Right lobe of liver (tissue), 6 donors: Measurements from ENCODE around the gene PYGL. TPM values are rescaled to one million over a fixed set of nuclear protein-coding genes. Genes with fewer than 3 reads are reported as not detected.

Experiments used
- ATAC-seq, 4 donors: fragments of 200-7000 bp; cut with Tn5 transposase; one replicate each; pipeline ENCODE4 v1.9.1; 2020; ENCODE audit warnings: mild to moderate bottlenecking in 4 of 4, moderate library complexity in 4 of 4
- DNase-seq, 3 donors: peaks; one replicate each; pipeline ENCODE4 v3.0.0-alpha.2; 2020
- H3K27ac ChIP-seq, 3 donors: fragments of 200-600 bp; one replicate each; pipeline ENCODE4 v1.8.0; 2022
- H3K27me3 ChIP-seq, 2 donors: fragments of 200-600 bp; one replicate each; pipeline ENCODE4 v1.8.0; 2022
- H3K36me3 ChIP-seq, 4 donors: fragments of 200-600 bp; sonication (generic) in 1 of 4; one replicate each; pipeline versions ENCODE4 v1.5.1 to v1.8.0; 2017 to 2022; ENCODE audit warnings: control low read depth in 1 of 4
- H3K4me1 ChIP-seq, 4 donors: fragments of 200-600 bp; sonication (generic) in 1 of 4; one replicate each; pipeline versions ENCODE4 v1.5.1 to v1.8.0; 2017 to 2022; ENCODE audit warnings: control low read depth in 1 of 4
- H3K4me3 ChIP-seq, 3 donors: fragments of 200-600 bp; one replicate each; pipeline ENCODE4 v1.8.0; 2022
- H3K9me3 ChIP-seq, 4 donors: fragments of 200-600 bp; sonication (generic) in 1 of 4; one replicate each; pipeline versions ENCODE4 v1.5.1 to v1.8.0; 2017 to 2022; ENCODE audit warnings: control low read depth in 1 of 4
- POLR2A ChIP-seq: fragments of 450-650 bp; IDR thresholded peaks from one replicate; pipeline ENCODE4 v1.6.1; 2017; ENCODE audit warnings: antibody characterized with exemption, mild to moderate bottlenecking
- WGBS: methylation state at CpG from one replicate; pipeline ENCODE4 v1.1.6; 2018; ENCODE audit warnings: low coverage, low lambda C conversion rate; ENCODE audit not compliant: insufficient coverage; ENCODE audit errors: missing lambda C conversion rate; 5-methylcytosine and 5-hydroxymethylcytosine counted together
- intact Hi-C, 2 donors: fragments of 100-400 bp; cut with DNase I; formaldehyde crosslinking; loops; one replicate each; pipeline versions ENCODE4 v1.11.2 to v1.14.1; 2022
- total RNA-seq, 6 experiments: library from RNA; depleted of rRNA in 2 of 6; stranded (reverse); fragments of >200 nt in 2 of 6; fragmentation: NEBNext Ultra II Directional in 3 of 6; extraction: Animal tissue kit (Norgen Biotek cat#: 25700) in 3 of 6; gene quantifications; one replicate each; pipeline versions ENCODE4 v1.1.0 to v1.2.4, GENCODE V29; 2016 to 2023
- TF ChIP-seq, protein P1 (sequence below), 4 donors: fragments of 200-600 bp in 3 of 4; fragments of 450-650 bp in 1 of 4; IDR thresholded peaks; one replicate each; pipeline versions ENCODE4 v1.5.1 to v1.8.0; 2016 to 2022; ENCODE audit warnings: antibody characterized with exemption in 4 of 4, mild to moderate bottlenecking in 2 of 4
- donor health status: DM: no; HTN: yes; CAD: no.
- donor health status: DM: no; HTN: no; CAD: no.
- donor health status: DM: no; HTN: no; CAD: no.
- donor health status: DM: no; HTN: yes; CAD: no.
- donor health status: DM: no; HTN: yes; CAD: no.

The PYGL gene
- total RNA-seq, 6 experiments from 2014 or later = 80.1 to 130 (median 107) TPM

DNA sequence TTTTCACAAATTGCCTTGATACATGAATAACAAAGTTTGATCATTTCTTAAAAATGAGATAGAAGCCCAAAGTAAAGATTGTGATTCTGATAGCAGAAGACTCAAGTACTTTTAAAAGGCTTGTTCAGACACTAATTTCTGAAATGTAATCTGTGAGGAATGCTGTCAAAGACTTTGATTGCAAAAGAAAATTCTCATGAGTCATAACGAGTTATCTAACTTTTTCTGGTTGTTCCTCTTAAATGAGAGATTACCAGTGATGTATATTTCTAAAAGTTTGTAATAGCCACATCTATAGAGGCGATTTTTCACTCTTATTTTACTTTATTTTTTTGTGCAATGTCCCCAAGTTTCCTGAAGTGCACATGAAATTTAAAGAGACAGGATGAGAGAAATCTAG lies 7.0 kb downstream of the PYGL start:
- Histone ChIP-seq H3K36me3 (peaks cover 0 to 17% (median 0%) of the 10 kb centered on the region in 4 donors), H3K4me1 (peaks cover 0 to 81% (median 21%) of the 10 kb centered on the region in 4 donors), H3K27ac (peak overlapping the region; percentile 25 to 61 (median 58)), H3K4me3 (no peak overlapping the region), H3K9me3 (no peaks in the 10 kb centered on the region), H3K27me3 (no peaks in the 10 kb centered on the region)
- intact Hi-C loops = no loop called here
- ATAC-seq = peak in 1 of 4 donors; percentile 7
- 9% methylated on average over 2 of the region's 2 CpGs for WGBS
- no peak for TF ChIP-seq POLR2A
- TF ChIP-seq, protein P1, sequence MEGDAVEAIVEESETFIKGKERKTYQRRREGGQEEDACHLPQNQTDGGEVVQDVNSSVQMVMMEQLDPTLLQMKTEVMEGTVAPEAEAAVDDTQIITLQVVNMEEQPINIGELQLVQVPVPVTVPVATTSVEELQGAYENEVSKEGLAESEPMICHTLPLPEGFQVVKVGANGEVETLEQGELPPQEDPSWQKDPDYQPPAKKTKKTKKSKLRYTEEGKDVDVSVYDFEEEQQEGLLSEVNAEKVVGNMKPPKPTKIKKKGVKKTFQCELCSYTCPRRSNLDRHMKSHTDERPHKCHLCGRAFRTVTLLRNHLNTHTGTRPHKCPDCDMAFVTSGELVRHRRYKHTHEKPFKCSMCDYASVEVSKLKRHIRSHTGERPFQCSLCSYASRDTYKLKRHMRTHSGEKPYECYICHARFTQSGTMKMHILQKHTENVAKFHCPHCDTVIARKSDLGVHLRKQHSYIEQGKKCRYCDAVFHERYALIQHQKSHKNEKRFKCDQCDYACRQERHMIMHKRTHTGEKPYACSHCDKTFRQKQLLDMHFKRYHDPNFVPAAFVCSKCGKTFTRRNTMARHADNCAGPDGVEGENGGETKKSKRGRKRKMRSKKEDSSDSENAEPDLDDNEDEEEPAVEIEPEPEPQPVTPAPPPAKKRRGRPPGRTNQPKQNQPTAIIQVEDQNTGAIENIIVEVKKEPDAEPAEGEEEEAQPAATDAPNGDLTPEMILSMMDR (IDR thresholded peaks at IDR 0.05) = no peak
- DNase-seq = no peak

DNA sequence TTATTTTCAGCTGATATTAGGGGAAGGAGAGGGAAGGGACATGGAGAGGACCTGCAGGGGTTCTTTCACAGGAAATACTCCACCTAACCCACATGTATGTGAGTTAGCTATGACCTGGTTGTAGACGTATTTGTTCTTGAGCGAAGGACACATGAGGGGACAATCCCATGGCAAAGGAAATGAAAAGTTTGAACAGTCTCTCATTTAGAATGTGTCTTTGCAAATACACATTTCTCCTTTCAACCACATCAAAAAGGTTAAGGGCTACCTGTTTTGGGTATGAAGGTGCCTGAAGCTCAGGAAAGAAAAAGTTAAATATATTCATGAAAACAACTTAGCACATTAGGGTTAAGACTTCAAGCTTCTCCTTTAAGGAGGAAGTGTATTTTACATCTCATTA lies 7.4 kb downstream of the PYGL start:
- peaks cover 0 to 81% (median 21%) of the 10 kb centered on the region in 4 donors for H3K4me1 ChIP-seq
- H3K9me3 ChIP-seq = no peaks in the 10 kb centered on the region
- no peak for DNase-seq
- WGBS = 37% methylated on average over 2 of the region's 2 CpGs
- no peak overlapping the region for H3K4me3 ChIP-seq
- TF ChIP-seq POLR2A = no peak
- TF ChIP-seq, protein P1 (IDR thresholded peaks at IDR 0.05) = no peak
- no peaks in the 10 kb centered on the region for H3K27me3 ChIP-seq
- H3K36me3 ChIP-seq = peaks cover 0 to 21% (median 0%) of the 10 kb centered on the region in 4 donors
- intact Hi-C loops = no loop called here
- peak overlapping the region; percentile 25 to 61 (median 58) for H3K27ac ChIP-seq
- ATAC-seq = no peak

DNA sequence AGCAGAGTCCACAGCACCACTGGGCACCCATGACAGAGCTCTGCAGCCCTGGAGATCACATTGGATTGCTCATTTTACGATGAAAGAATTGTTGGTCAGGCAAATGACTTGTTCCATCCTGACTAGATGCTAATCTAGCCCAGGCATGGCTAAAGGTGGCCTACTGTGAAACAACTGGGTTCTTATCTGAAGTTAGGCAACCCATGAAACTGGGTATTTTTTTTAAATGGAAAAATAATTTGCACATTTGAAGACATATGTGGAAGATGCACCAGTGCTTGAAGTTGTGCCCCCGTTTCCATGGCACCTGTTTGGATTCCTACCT lies 8.3 kb downstream of the PYGL start:
- Histone ChIP-seq H3K9me3 (no peaks in the 10 kb centered on the region), H3K27me3 (no peaks in the 10 kb centered on the region), H3K4me1 (peaks cover 0 to 72% (median 21%) of the 10 kb centered on the region in 4 donors), H3K4me3 (no peak overlapping the region), H3K36me3 (peaks cover 0 to 31% (median 4%) of the 10 kb centered on the region in 4 donors), H3K27ac (peak overlapping the region; percentile 21 to 61 (median 58))
- no peak for DNase-seq
- no peak for TF ChIP-seq POLR2A
- TF ChIP-seq, protein P1 (IDR thresholded peaks at IDR 0.05) = no peak
- WGBS = 18% methylated on average over 2 of the region's 2 CpGs
- intact Hi-C loops = no loop called here
- peak in 2 of 4 donors; percentile 27 to 64 for ATAC-seq

DNA sequence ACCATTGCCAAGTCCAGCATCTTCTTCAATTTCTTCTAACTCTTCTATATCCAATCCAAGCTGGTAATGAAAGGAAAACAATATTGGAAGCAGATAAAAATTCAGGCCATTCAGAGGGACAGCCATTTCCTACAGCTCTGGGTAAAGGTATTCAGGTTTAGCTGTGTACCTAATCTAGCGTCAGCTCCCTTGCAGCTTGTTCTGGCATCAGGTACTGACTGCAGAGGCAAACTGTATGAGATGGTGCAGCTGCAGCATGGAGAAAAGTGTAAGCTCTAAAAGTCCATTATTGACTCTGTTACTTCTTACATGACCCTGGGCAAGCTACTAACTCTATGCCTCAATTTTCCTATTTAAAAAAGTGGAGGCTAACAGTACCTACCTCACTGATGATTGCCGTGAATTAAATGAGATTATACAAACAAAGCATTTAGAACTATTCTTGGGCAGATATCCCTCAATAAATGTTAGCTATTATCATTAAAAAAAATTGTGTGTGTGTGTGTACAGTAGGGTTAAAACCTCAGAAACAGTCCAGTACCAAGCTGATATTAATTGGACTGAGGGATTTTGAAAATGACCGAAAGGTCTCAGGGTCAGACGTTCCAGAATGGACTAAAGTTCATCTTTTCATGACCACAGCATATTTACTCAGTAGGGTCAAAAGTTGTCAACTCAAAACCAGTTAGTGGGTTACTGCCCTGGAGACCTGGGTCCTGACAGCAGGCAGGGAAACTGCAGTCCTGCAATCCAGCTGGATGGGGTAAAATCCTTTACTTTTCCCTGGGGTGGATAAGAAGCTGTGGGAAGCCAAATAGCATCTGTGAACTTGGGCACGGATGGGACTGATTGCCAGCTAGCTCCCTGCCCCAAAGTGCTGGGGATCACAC lies 8.9 kb downstream of the PYGL start:
- ATAC-seq (peak; percentile 89 to 97 (median 91)), DNase-seq (peak; percentile 44 to 76 (median 74))
- Histone ChIP-seq H3K4me3 (no peak overlapping the region), H3K9me3 (no peaks in the 10 kb centered on the region), H3K27ac (peak overlapping the region; percentile 21 to 61 (median 61)), H3K4me1 (peaks cover 0 to 68% (median 21%) of the 10 kb centered on the region in 4 donors), H3K36me3 (peaks cover 0 to 37% (median 7%) of the 10 kb centered on the region in 4 donors), H3K27me3 (no peaks in the 10 kb centered on the region)
- TF ChIP-seq POLR2A = no peak
- TF ChIP-seq, protein P1 (IDR thresholded peaks at IDR 0.05) = no peak
- intact Hi-C loops = no loop called here
- 26% methylated on average over 4 of the region's 5 CpGs for WGBS
